NB4 (cell line): Measurements from ENCODE around the gene ELP2.

Source experiments
- TF ChIP-seq, protein P1 (sequence below): IDR thresholded peaks from one replicate; pipeline ENCODE4 v1.5.1; 2012; ENCODE audit warnings: low read depth, low read length
- TF ChIP-seq, protein P2 (sequence below): IDR thresholded peaks from 2 replicates; pipeline ENCODE4 v1.6.1; 2011; ENCODE audit warnings: low read depth, low read length

DNA sequence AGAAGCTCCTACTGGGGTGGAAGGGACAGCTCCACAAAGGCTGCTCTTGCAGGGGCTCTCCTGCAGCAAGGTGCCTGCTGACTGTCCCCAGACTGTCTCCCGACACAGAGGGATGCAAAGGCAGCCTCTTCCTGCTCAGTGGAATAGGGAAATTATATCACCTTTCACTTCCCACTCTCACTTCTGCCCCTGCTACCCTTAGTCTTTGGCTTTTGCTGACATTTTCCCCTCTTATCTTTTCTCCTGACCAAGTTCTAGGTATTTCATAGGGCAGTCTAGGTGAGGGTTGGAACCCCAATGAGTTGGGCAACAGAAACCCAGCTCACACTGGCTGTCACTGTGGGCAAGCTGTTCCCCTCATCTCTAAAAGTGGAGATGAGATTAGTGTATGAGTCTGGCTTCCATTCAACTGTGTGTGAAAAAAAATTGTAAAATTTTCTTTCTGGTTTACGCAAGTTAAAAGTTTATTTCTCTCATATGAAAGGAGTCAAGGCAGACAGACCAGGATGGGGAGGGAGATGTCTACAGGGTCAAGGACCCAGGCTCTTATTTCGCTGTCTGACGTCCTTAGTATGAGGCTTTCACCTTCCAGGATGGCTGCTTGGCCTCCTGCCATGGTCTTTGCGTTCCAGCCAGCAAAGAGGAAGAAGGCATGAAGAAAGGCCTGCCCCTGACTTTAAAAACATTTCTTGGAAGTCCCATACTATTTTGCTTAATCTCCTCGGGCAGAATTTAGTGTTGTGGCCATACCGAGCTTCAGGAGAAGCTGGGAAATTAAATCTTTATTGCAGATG, 50.1 kb downstream of the ELP2 start:
- TF ChIP-seq, protein P1, sequence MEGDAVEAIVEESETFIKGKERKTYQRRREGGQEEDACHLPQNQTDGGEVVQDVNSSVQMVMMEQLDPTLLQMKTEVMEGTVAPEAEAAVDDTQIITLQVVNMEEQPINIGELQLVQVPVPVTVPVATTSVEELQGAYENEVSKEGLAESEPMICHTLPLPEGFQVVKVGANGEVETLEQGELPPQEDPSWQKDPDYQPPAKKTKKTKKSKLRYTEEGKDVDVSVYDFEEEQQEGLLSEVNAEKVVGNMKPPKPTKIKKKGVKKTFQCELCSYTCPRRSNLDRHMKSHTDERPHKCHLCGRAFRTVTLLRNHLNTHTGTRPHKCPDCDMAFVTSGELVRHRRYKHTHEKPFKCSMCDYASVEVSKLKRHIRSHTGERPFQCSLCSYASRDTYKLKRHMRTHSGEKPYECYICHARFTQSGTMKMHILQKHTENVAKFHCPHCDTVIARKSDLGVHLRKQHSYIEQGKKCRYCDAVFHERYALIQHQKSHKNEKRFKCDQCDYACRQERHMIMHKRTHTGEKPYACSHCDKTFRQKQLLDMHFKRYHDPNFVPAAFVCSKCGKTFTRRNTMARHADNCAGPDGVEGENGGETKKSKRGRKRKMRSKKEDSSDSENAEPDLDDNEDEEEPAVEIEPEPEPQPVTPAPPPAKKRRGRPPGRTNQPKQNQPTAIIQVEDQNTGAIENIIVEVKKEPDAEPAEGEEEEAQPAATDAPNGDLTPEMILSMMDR = no peak
- TF ChIP-seq, protein P2, sequence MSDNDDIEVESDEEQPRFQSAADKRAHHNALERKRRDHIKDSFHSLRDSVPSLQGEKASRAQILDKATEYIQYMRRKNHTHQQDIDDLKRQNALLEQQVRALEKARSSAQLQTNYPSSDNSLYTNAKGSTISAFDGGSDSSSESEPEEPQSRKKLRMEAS = no peak
